HG03342 (cell line): ENCODE data around the gene CXCR4.

Experiments
- ATAC-seq: cut with Tn5 transposase; IDR thresholded peaks from one replicate; pipeline ENCODE4 v1.9.1; 2021; ENCODE audit warnings: mild to moderate bottlenecking, moderate library complexity; ENCODE audit not compliant: unreplicated experiment

Gene CXCR4

DNA sequence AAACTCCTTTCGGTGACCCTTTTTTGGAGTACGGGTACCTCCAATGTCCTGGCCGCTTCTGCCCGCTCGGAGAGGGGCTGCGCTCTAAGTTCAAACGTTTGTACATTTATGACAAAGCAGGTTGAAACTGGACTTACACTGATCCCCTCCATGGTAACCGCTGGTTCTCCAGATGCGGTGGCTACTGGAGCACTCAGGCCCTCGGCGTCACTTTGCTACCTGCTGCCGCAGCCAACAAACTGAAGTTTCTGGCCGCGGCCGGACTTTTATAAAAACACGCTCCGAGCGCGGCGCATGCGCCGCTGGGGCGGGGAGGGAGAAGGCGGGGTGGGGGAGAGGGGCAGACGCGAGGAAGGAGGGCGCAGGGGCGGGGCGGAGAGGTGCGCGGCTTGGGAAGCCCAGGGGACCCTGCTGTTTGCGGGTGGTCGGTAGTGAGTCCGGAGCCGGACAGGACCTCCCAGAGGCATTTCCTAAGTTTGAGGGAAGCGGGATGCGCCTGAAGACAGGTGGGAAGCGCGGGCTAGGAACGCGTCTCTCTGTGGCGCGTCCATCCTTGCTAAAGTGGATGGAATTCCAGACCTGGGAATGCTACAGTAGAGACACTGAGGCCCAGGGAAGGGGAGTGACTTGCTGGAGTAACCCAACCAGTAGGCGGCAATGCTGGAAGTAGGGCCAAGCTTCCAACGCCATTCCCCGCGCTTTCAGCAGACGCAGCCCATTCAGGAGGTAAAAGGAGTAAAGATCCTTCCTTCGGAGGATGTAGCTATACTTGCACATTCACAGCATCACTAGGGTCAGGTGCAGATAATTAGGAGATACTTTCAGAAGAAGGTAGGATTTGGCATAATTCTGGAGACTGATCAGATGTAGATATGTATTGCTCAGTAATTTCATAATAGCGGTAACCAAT is at the start of gene CXCR4:
CXCR4 (minus strand) TSS at position 241 of the 910 bp plus-strand sequence; CDS start at position 152, 89 bp downstream.
- peak; percentile 24 for ATAC-seq

DNA sequence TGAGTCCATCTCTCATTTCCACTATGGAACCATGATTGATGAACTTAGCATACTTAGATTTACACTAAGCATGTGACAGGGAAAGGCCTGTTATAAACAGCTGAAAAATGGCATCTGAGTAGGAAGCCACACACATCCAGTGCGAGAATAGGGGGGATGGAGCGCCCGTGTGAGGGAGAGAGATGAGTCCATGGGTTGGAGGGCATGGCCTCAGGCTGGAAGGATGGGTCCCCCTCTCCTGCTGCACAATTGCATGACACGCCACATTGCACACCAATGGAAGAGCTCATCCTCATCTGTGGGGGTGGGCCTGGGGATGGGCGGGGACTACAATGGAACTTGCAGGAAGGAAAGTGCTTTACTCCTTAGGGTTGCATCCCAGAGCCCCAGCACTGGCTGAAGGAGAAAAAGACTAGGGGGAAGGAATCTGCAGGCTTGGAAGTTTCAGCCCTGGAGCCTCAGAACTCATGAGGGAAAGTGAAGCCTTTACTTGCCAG is 46.4 kb upstream of the CXCR4 start:
- ATAC-seq, result no peak

DNA sequence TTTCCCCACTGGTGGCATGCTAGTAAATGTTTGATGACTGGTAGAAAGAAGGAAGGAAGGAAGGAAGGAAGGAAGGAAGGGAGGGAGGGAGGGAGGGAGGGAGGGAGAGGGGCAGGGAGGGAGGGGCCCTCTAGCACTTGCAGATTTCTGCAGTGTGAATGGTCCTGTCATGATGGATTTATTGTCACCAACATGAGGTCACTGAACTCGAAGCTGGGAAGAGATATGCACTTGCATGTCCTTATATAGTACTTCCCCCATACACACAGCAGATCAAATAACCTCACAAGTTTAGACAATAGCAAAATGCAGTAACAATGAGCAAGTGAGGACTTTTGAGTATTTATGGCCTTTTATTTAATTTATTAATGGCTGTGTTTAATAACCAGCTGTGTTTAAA is 44.5 kb upstream of the CXCR4 start:
- no peak for ATAC-seq

DNA sequence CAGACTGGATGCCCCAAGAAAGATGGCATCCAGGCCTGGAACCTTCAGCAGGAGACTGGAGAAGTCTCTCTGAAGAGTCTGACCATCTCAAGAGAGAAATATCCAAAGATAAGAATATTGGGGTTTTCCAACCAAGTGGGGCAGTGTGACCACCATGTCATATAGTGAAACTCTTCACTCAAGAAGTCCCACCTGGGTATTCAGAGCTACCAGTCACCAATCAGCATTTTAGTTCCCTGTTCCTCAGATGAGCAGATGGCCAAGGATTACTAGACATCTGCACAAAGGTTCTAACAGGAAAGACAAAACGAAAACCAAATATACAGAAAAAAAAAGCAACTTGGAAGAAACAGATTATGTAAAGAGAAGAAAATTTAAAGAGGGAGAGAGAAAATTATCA is 38.5 kb upstream of the CXCR4 start:
- ATAC-seq, result no peak

DNA sequence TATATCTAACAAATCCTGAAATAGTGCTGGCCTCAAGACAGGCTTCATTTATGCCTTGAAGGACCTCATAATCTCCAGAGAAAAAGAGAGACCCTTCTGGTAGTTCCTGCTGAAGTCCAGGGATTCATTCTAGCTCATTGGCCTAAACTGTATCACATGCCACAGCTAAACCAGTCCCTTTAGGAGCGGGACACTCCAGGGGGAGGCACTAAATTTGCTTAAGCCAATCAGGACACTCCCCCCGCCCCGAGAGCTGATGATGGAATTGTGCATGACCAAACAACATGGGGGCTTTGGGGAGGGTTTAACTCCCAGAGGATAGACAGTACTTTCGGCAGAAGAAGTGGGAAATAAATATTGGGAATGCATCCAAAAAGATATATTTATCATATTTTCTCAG is 36.4 kb upstream of the CXCR4 start:
- ATAC-seq, result no peak

DNA sequence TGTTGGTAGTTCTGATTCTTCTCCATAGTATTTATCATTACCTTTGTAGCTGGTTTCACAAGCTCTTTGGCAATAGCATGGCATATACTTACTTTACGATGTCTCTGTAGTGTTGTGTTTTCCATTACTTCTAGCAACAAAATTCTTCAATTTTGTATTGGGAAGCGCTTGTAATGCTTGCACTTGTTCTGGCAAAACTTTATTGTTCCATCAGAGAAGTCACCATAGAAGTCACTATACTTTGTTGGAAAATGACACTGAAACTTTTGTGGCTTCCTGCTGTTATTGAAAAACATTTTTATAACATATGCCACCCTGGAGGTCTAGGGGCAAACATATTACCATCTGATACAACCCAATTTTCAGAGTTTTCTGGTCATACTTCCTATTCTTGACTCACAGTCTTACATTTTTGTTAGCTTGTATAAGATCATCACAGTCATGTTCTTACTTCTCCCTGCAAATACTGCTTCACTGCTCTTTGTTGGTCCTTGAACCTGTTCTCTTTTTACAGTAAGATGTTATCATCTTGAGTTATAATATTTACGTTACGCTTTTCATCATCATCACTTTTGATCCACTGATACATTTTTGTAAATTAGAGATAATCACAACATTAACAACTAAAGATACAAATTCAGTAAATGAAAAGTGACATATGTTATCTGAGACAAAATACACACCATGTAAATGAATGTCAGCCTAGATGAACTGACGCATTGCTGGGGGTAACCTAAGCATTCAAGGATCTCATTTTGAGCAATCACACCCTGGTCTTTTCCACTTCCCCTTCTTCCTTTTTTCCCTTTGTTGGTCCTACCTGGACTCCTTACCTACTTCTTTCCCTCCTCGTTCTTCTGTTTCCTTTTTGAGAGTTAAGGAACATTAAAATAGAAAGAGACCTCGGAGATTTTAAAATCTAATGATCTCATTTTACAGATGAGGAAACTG is 33.3 kb upstream of the CXCR4 start:
- ATAC-seq, result no peak

DNA sequence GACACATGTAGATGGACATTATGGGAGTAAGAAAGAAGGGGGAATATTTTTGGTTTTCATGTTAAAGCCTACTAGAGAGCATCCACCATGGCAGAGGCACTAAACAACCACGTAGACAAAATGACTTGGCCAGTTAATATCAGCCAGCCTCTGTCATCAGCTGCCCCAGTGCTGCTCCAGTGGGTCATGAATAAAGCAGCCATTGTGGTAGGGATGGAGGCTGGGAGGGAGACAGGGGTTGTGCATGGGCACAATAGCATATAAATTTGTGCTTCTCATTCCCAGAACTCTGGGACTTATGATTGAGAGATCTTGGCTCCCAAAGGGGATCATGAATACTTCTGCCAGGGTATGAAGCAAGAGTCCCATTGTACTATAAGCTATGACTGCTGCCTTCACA is 31.1 kb upstream of the CXCR4 start:
- no peak for ATAC-seq

DNA sequence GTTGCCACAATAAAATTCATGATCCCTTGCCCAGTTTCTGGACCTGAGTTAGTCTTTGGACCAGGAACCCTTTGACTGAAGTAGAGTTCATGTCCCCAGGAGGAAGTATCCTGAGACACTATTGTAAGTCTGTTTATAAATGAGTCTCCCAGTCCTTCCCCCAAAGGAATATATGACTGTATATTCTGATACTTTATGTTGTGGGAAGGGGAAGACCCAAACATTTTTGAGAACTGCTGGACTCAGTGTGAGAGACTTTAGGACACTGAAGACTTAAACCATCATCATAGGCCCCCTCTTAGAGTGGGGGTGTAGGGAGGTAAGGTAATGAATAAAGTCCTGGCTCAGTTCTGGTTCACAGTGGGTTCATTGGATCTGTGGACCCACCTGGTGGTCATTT is 28.6 kb upstream of the CXCR4 start:
- ATAC-seq, result no peak

DNA sequence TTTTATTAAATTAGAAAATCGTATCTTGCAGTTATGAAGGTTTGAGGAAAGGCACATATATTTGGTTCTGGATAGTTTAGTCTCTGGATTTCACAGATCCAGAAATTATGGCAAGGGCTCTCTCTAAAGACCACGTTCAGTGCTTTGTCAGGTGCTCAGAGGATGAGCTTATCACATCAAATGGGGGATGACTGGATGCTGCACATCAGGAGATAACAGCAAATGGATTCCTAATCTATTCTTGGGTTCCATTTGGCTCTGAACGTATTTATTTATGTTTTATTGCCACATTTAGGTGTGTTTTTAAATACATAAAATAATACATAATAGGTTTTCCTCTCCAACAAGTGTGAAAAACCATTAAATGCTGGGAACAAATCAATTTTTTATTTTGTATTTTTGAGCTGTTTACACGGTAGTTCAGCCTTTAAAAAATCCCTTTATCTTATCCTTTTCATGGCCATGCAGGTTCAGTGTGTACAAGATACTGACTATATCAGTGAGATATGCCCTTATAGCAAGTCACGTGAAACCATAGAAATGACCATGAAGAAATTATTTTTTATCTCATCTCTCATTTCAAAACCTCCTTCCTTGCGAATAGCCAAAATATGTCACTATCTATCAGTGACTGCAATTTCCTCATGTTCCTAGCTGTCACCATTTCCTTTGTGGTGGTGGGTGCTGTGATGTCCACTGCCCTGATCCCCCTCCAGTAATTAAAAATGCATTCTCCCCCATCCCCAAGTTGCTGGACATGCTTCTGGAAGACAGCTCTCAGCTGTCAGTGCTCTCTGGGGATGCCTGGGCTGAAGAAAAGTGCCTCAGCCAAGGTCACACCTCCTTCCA is 25.9 kb upstream of the CXCR4 start:
- no peak for ATAC-seq

DNA sequence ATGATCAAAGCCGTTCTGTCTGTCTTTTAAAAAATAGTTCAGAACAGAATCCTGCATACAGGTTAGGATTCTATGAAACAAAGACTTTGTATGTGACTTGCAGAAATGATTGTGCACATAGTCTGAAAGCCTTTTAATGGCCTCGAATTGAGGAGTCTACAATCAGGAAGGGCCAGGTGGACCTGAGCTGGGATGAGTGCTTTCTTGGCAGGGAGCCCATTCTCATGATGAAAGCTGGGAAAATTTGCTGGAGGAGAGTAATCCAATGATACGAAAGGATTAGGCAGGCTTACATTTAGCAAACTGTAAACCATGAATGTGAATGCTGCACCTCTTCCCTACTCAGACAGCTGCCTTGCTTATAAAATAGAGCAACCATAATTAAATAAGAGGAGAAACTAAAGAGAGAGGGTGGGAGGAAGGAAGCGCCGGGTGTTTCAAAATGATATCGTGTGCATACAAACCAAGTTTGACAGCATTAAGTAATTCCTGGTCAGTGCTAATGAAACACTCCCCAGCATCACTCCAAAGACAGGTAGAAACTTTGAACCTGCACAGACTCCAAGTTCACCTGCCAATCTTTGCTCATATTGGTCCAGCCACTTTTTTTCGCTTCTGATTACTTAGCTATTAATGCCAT is 23.7 kb upstream of the CXCR4 start:
- no peak for ATAC-seq

DNA sequence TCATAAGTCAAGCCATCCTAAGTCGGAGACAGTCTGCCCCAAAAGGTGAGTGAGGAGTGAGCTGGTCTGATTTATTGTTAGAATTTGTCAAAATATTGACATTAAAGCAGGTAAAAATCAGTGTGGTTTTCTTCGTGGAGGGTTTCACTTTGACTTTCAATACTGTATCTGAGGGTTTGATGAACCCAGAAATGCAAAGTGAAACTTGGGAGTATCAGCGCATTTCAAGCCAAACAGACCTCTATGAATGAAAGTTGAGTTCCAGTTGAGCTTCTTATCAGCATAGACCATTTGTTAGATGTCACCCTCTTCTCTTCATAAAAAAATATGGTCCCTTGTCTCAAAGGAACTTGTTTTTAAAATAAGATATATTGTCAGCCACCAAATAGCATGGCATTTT is 21.7 kb upstream of the CXCR4 start:
- no peak for ATAC-seq

DNA sequence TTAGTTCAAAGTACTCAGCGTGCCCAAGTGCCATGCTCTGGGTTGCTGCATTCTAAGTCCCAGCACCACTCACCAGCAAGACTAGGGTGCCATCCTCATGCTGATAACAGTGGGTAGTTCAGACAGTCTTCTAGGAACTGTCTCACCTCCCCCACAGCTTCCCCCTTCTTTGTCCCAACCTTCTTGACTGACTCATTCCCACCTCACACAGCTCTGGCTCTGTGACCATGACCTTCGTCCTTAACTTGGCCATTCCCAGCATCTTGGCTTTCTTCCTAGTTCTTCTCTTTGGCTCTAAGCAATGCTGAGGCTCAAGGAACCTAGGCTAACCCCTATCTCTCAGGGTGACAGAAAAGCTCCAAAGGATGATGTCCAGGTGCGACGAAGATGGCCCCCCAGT is 20.0 kb upstream of the CXCR4 start:
- ATAC-seq, result no peak

DNA sequence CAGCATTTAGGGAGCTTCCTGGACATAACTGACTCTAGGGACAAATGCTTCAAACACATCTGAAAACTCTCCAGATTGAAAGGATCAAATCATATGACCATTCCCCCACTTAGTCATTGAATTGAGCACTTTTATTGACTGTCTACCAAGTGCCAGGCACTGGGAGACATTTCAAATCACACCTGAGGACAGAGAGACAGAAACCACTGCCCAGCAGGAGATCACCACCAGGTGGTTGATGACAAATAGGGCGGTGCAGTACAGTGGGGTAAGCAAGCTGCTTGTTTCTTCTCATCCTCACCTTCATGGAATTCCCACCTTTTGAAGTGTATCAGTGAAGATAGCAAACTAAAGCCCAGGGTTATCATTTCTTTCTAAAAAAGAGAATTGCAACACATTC is 19.0 kb upstream of the CXCR4 start:
- no peak for ATAC-seq

DNA sequence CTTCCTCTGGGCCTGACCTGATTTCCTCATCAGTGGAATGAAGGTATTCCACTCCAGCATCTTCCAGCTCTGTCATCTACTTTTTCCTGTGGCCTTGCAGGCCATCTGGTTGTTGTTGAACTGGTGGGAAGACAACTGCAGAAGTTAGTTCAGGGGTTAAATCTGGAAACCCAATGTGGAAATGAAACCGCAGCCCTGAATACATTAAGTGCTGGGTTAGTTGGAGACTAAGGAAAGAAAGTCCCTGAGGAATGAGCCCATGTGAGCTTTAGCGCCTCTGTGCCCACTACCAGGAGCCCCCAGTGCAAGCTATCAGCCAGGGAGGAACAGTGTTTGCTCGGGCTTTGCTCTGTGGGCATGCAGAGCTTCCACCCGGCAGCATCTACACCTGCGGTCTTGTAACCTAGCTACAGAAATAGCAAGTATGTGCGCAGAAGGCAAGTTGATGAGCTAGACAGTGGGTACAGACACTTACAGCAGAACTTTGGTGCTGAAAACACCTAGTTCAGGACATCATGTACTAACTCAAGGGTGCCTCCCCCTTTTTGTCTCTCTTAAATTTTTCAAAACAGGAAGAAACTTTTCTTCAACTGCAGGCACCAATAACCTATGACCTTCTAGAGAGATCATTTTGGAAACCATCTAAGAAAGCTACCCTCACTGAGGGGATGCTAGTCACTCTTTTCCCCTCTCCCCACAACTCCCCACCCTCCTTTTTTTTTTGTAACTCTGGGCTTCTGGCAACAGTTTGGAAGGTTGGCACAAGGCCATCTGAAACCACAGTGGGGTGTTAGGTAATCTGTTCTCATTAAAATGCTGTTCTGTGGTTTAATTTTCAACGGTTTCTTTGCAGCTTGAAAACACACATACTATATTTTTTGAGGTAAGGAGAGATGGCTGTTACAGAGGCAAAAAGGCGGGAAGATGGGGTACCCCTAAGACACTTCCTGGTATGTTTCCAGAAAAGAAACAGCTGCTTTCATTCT is 18.3 kb upstream of the CXCR4 start:
- peak; percentile 36 for ATAC-seq

DNA sequence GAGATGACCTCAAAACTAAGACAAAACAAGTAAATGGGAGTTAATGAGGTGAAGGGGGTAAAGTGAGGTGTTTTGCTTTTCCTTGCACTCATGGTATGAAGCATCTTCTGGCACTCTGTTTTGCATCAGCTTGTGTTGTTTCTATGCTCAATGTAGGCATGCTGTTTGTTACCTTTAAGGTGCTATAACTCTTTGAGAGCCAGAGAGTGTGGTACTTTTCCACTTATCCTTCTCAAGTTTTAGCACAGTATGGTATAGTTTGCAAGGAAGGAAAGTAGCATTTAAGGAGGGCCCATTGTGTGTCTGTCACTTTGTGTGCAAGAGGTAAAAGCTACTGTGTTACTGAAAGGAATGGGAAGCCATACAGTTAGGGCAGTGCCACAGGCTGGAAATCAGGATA is 17.5 kb upstream of the CXCR4 start:
- ATAC-seq, result no peak

DNA sequence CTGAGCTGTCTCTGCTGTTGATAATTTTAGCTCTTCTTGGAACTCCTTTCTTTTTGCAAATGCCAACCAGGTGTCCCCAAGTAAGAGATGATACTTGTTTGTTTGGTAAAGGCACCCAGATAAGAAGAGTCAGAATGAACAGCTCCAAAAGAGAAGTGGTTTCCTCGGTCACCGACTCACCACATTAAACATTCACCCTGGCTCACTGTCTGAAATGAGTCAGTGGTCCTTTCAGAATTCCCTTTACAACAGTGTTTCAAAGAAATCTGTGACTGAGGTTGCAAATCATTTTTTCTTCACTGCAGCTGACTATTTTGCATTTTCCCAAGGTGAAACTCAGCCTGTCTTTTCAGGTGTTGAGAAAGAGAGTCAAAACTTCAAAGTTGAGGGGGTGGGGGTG is 16.2 kb upstream of the CXCR4 start:
- ATAC-seq, result no peak

DNA sequence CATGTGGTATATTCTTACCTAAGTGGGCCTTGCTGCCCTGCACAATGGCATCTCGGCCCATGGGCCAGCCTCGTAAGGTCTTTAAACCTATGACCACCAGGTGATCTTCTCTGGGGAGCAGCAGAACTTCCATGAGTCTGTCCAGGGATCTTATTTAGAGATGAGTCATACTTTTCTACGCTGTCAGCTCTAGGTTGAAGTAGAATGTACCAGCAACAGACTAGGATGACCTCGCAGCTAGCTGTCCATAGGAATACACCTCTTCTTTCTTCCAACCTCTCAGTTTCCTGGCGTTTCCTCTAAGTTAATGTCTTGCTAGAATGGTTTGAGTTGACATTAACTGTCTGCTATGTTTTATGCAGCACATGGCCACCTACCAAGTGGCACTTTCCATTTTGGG is 15.6 kb upstream of the CXCR4 start:
- no peak for ATAC-seq

DNA sequence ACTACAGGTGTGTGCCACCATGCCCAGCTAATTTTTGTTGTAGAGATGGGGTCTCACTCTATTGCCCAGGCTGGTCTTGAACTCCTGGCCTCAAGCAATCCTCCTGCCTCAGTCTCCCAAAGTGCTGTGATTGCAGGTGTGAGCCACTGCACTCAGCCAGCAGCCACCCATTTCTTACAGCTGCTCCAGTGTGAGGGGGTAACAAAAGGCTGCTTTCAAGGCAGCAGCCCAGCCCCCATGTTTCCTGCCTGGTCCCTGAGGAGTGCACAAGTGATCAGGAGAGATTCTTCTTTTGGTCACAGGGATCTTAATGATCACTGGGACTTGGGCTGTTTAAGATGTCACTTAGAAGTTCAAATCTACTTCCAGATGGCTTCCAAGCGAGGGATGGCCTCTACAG is 15.2 kb upstream of the CXCR4 start:
- ATAC-seq, result no peak

DNA sequence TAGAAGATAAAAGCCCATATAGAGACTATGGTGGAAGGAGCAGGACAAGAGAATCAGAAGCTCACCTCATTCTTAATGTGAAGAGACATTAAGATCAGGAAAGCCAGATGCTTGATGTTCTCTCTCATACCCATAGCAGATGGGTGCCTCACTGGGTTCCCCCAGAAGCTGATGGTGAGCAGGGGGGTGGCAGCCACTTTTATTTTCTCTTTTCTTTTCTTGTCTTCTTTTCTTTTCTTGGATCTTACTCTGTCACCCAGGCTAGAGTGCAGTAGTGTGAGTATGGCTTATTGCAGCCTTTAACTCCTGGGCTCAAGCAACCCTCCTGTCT is 14.8 kb upstream of the CXCR4 start:
- no peak for ATAC-seq
